Measurements from ENCODE around the gene DGCR8.

Gene DGCR8

DNA sequence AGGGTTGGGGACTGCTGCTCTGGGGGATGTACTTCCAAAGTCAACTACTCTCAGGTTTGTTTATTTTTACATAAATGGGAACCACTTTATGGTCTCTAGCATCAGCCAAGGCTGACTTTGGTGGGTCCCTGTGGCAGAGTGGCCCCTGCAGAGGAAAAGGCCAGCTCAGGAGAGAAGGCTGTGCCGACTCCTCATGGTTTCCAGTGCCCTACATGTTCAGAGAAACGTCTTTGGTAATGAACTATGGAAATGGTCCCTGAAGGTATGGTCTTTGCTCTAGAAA lies 48.5 kb downstream of the DGCR8 start:
- DNase-seq = no peak

DNA sequence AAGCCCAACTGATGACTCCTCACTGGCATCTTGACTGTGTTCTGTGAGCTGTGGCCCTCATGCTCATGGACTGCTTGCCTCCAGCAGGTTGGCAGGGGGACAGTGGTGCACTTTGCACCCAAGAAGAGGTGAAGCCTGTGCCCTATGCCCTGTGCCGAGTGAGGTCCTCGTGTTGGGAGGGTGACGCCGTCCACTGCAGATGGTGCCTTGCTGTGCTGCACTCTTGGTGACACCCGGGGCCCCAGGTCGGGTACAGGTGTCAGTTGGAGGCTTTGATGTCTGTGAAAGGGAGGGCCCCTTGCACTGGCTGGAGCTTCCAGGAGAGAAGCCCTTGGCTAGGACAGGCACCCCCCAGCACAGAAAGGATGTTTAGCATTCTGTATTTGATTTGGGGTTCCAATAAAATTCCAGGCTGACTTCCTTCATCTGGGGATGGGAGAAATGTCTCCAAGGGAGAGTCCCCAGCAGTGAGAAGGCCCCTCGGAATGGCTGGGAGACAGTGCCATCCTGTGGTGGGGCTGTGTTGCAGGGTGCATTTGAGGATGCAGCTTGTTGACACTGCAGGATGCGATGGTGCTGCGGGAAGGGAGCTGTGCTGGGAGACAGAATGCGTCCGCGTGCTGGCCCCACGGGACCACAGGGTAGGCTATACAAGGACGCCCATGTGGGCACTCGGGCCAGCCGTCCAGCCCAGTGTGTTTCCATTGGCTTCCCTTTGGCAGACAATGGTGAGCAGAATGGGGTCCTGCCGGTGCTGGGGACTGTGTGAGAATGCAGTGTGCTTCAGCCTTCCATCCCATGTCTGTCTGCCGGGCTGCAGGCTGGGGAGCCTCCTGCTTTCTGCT lies 49.1 kb downstream of the DGCR8 start:
- DNase-seq = no peak

DNA sequence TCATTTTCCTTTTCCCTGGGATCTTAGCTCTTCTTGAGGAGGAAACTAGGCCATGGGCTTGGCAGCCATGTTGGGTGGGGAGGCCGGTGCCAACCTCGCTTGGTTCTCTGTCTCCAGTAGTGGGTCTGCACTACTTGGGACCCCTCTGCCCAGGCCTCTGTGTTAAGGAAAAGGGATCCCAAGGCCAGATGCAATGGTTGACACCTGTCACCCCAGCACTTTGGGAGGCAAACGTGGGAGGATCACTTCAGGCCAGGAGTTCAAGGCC lies 49.6 kb downstream of the DGCR8 start:
- DNase-seq = no peak

DNA sequence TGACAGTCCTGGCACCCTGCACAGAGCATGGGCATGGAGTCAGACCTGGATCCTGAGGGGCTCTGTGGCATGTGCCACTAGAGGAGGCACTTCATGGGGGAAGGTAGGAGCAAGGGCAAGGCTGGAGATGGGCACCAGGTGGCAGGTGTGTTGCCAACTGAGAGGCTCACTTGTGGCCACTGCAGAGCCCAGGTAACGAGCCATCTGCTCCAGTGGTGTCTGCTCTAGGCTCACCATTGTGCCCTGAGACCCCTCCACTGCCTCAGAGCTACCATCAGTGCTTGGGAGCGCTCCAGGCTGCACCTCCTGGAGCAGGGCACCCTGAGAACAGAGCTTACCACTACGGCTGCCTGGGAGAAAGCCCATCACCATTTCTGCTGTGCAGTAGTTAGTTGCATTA lies 50.3 kb downstream of the DGCR8 start:
- DNase-seq = no peak

DNA sequence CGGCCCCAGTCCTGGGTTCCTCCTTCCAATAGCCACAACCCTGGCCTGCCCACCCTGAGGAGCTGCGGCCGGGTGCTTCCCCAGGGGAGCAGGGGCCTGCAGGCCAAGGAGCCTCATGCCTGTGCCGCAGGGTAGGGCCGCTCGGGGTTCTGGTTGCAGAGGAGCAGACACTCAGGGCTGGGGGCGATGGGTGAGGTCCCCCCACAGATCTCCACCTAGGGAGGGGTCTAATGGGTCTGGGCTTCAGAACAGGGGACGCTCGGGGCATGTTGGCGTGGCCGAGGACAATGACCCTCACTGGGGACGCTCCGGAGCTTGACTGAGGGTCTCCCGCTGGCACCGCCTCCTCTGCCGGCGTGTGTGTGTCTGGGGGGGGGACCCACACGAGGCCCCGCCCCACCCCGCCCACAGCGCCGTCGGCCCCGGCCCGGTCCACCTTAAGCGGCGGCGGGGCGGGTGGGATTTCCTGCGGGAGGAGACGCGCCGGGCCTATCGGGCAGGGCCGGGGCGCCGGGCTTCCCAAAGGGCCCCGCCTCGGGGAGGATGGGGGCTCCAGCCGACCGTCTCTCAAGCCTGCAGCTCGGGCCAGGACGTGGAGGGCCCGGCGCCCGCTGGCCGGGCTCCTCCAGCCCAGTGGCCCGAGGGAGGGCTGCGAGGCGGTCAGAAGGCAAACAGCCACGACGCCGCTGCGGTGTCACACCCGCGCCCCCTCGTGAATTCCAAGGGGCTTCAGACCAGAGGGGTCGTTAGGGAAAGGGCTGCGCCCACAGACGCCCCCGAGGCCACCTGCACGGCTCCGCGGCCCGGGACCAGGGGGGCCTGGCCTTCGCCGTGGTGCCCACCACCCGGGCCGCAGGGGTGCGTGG lies 50.9 kb downstream of the DGCR8 start:
- DNase-seq = peak; percentile 27

DNA sequence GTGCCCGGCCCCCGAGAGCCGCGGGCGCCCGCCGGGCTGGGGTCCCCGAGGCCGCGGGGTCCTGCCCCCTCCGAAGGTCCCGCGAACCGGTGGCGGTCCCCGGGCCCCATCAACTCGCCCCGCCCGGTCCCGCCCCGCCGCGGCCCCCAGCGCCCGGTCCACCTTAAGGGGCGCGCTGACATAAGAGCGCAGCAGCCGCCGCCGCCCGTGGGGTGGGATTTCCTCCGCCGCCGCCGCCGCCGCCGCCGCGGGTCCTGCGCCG lies 51.5 kb downstream of the DGCR8 start, which contains the start of gene ZDHHC8:
Gene ZDHHC8 (plus strand): TSS at position 208 of the 262 bp plus-strand sequence. CDS start 144 bp downstream, outside the sequence.
- DNase-seq = no peak

DNA sequence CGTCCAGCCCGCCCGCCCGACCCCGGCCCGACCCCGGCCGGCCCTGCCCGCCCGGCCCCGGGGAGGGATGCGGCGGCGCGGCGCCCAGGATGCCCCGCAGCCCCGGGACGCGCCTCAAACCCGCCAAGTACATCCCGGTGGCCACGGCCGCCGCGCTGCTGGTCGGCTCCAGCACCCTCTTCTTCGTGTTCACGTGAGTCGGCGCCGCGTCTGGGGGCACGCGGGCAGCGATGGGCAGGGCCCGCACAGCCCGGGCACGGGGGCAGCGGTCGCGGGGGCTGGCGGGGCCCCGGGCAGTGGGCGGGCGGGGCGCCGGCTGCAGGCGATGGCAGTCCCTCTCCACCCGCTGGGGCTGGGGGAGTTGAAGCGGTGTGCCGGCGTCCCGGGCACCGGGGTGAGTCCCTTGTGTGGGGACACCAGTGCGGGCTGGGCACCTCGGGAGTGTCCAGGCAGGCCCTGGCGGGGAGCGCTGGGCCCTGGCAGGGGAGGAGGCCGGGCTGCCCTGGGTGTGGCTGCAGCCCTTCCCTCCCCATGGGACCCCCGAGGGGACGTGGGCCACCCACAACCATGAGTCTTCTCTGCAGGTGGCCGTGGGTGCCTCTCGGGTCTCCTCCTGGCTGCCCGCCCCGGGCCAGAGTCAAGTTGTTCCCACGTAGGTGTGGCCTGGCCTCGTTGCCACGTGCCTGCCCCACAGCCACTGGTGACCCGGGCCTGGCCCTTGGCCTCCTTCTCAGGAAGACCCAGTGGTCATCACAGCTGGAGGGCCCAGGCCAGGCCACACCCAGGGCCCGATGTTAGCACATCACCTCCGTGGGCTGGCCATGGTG lies 52.0 kb downstream of the DGCR8 start:
- no peak for DNase-seq

DNA sequence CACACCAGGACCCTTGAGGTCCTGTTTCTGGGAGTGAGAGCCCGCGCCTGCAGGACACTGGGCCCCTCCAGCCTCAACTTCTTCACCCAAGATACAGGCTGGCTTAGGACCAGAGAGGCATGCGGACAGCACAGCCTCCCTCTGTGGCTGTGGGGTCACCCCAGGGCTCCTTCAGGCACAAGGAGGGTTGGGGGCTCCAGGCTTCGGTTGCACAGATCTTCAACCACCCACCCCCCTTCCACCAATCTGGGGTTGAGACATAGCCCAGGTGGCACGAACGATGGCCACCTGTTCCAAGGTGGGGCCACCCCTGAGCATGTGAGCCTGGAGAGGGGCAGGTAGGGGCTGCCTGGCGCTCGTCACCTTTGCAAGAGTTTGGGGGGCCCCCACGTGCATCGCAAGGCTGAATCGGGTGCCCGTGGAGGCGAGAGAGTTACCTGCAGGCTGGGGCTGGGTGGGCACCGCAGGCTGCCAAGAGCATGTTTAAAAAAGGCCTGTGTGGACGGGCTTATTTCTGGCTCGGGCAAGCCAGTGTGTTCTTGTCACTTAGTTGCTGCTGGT lies 52.7 kb downstream of the DGCR8 start:
- DNase-seq = no peak

DNA sequence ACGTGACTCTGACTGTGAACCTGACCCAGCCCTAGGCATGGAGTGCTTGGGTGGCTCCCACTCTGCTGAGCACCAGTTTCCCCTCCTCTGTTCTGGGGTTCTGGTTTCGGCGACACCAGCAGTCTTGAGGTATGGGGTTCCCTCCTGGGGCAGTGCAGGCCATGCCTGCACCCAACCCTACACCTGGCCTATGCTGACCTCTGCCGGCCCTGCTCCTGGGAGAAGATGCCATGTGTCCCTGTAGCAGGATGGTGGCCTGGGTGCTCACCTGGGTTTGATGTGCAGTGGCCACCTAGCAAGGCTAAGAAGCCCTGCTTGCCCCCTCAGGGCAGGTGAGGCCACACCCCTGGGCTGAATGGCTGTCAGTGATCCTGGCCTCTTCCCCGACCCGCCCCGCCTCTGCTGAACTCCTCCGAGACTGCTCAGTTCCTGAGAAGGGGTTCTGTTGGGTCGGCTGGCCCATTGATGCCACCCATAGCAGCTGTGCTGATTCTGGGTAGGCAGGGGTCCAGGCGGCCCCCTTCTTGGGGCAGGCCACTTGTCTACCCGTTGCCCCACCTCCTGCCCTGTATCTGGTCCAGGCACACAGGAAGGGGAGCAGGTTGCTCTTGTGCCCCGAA lies 54.0 kb downstream of the DGCR8 start:
- DNase-seq = no peak

DNA sequence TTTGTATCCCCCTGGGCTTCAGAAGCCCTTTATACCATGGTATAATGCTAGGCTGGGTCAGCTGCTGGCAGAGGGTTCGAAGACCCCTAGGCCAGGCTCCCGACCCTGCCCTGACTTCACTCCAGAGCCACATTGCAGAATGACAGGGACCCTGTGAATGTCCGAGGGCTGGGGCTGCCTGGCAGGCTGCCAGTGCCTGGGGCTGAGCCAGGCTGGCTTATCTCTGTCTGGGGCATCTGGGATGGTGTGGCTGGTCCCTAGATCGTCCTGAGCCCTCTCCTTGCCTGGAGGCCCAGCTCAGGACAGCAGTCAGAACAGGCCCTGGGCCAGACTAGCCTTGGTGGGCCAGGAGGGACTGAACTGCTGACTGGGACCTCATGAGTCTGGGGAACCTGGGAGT lies 55.2 kb downstream of the DGCR8 start:
- DNase-seq = no peak

DNA sequence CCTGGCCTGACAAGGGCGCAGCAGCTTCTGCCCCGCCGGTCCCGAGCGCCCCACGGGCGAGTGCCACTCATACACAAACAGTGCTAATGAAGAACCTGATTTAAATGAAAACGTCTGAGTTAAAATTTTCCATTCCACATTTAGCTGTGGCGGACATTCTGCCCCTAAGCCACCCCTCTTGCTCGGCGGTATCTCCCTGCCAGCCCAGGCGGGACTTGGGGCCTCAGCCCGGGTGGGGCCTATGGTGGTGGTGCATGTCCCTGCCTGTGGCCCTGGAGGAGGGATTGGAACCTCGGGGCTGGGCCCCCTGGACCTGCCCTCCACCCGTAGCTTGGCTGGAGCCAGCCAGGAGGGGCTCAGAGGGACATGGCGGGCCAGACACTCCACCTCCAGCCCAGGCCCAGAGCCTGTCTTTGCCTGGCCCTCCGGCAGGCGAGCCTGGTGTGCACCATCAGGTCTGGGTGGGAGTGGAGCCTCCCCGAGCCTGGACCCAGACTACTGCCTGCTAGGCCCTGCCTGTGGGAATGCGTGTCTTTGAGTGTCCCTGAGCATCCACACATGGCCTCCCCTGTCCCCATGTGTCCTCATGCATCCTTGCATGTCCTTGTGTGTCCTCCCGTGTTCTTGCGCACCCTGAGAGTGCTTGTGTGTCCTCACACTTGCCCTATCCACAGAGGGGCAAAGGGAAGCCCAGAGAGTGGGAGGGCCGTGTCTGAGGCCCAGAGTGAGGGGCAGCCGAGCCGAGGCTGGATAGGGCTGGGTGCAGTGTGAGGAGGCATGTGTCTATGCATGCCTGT lies 56.0 kb downstream of the DGCR8 start:
- no peak for DNase-seq

DNA sequence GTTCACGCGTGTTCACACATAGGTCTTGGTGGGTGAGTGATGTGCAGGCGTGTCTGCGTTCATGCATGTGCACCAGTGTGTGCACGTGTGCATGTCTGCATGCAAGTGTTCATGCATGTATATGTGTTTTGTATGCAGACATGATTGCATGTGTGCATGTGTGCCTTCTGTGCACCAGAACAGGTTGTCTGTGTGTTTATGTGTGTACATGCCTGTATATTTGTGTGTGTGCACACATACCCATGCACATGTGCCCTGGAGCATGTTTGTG lies 56.5 kb downstream of the DGCR8 start:
- no peak for DNase-seq

DNA sequence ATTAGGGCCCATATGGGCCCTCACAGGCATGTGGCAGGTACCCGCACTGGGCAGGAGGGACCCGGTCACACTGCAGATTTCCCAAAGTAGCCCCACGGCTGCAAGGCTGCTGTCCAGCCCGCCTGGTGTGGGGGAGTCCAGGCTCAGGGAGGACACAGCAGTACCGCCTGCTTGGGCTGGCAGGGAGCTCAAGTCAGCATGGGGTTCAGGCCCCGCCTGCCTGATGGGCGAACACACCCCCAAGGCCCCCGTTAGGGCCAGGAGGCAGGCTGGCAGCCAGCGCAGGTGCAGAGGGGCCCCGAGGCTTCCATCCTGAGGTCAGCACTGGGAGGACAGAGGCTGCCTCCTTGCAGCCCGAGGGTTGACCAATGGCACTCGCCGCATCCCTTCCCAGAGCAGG lies 57.1 kb downstream of the DGCR8 start:
- no peak for DNase-seq

DNA sequence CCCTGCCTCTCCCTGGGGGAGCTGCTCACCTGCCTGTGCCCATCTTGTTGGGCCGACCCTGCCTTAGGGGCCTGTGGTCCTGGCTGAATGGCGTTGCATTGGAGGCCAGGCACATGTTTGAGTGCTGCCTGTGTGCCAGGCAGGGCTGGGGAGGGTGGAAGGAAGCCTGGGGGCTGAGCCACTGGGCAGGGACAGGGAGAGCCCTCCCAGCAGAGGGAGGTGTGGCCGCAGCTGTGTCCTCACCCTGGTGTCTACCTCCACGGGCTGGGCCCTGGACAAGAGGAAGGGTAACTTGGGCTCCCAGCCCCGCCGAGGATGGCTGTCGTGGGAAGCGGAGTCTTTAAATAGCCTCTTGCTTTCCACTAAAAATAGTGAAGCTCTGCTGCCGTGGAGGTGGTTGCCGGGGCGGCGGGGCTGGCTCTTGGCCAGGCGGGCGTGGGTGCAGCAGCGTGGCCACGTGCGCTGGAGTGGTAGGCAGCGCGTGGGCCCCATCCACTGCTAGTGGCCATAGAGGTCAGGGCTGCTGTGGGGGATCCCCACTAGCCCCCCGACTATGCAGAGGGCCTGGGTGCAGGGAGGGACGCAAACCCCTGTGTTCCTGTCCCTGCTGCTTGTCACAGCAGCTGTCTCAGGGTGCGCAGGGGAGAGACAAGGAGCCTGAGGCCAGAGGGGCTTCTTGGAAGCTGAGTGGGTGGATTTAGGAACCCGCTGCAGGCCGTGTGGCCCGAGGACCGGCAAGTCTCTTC lies 57.8 kb downstream of the DGCR8 start:
- no peak for DNase-seq

DNA sequence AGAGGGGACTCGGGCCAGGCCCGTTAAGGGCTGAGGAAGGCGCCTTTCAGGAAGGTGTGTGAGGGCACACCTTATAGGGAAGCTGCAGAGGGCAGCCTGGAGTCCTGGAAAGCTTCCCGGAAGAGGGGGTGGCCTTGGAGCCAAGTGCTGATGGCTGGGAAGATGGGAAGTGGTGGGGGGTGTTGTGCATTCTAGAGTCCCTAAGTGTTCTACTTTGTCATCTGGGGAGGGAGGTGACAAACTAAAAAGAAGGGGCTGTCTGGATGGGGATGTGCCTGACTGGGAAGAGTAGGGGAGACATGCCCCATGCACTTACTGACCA lies 58.3 kb downstream of the DGCR8 start:
- no peak for DNase-seq

DNA sequence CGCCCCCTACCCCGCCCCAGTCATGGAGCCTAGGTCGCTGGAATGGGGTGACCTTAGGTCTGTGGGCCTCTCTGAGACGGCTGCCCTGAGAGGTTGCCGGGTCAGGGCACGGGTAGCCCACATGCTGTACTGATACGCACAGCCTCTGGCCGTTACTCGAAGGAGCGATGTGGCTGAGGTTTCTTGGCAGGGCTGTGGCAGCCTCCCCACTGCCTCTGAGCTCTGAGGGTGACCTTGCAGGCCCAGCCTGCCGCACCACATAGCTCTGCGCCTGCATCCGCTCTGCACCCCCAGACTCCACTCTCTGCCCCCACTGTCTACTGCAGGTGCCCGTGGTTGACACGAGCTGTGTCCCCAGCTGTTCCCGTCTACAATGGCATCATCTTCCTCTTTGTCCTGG lies 58.8 kb downstream of the DGCR8 start:
- no peak for DNase-seq

DNA sequence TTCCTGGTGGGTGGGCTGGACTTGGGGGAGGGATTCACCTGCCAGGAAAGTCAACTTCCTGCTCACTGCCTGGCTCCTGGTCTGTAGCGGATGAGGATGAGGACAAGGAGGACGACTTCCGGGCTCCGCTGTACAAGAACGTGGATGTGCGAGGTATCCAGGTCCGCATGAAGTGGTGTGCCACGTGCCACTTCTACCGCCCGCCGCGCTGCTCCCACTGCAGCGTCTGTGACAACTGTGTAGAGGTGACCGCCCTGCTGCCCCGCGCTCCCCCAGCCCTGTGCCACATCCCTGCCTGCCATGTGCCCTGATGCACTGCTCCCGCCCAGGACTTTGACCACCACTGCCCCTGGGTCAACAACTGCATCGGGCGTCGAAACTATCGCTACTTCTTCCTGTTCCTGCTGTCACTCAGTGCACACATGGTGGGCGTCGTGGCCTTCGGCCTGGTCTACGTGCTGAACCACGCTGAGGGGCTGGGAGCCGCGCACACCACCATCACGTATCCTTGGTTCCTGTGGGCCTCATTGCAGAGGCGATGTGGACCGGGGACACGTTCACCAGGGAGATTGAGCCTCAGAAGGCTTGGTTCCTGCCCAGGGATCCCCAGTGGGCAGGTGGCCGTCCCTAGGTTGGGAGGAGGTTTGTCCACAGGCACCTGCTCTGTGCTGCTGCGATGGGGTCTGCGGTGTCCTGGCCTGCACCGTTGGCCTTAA lies 59.5 kb downstream of the DGCR8 start:
- DNase-seq = no peak

DNA sequence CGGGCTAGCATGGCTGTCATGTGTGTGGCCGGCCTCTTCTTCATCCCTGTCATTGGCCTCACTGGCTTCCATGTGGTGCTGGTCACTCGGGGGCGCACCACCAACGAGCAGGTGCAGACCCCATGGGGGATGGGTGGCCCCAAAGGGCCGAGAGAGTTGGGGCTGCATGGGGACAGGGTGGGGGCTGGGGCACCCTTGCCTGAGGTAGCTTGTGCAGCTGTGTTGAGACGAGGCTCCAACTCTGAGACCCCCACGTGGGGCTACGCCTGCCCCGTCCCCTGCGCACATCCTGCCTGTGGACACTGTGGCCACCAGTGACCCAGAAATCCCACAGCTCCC lies 60.0 kb downstream of the DGCR8 start:
- DNase-seq = no peak

DNA sequence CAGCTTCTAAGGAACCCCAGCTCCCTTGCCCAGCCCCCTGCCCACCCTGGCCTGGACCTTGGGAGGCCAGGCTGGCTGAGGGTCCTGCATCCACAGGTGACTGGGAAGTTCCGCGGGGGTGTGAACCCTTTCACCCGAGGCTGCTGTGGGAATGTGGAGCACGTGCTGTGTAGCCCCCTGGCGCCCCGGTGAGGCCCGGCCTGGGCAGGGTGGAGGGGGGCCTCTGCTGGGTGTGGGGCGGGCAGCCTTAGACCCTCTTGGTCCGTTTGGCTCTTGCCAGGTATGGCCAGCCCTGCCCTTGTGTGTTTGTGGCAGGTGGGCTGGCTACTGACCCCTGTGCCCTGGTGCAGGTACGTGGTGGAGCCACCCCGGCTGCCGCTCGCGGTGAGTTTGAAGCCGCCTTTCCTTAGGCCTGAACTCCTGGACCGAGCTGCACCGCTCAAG lies 60.5 kb downstream of the DGCR8 start:
- DNase-seq = no peak

DNA sequence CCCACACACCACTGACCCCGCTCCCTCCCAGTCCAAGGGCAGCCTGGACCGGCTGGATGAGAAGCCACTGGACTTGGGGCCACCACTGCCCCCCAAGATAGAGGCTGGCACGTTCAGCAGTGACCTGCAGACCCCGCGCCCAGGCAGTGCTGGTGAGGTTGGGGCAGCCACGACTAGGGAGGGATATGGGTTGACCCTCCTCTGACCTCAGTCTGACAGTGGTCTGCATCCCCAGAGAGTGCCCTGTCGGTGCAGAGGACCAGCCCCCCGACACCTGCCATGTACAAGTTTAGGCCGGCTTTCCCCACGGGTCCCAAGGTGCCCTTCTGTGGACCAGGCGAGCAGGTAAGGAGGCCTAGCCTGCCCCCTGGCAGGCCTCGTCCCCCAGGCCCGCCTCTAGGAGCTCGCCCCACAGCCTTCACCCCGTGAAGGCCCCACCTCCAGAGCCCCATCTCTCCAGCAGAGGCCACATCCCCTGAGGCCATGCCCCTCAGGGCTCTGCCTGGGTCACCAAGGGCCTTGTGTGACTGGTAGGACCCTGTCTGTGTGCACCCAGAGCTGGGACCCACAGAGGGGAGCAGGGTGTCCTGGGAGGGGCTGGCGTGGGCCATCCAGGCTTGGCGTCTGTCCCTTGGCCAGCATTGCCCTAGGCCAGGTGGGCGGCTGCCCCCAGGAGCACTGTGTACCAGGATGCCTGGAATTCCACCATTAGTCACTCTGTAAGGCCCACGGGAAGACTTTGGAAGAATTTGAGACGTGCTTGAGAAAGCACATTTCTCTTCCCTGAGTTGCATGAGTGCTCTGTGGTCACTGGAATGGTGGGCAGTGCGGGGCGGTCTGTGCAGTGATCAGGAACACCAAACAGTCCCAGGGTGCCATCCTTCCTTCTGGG lies 61.4 kb downstream of the DGCR8 start:
- DNase-seq = peak; percentile 48
